SK-N-SH (cell line): Measurements from ENCODE around the gene GNG4.

ENCODE experiments used
- CHD2 ChIP-seq: fragments of 150-350 bp; IDR thresholded peaks from 2 replicates; pipeline ENCODE4 v1.6.1; 2018; ENCODE audit warnings: low read length; ENCODE audit not compliant: partially characterized antibody
- CTCF ChIP-seq: fragments of 200-600 bp; sonication (generic); IDR thresholded peaks from 2 replicates; pipeline ENCODE4 v1.6.1; 2017; ENCODE audit warnings: antibody characterized with exemption, mild to moderate bottlenecking, moderate library complexity
- EZH2phosphoT487 ChIP-seq: fragments of 200-600 bp; sonication (generic); IDR thresholded peaks from 2 replicates; pipeline ENCODE4 v1.6.1; 2017; ENCODE audit warnings: low read depth, mixed run types, mild to moderate bottlenecking, antibody characterized with exemption, moderate library complexity, borderline replicate concordance
- FOXJ3 ChIP-seq: sonication (generic); formaldehyde crosslinking; IDR thresholded peaks from 2 replicates; pipeline ENCODE4 v1.5.1; 2020; ENCODE audit warnings: mild to moderate bottlenecking, missing genetic modification reagents
- FOXM1 ChIP-seq: IDR thresholded peaks from 2 replicates; pipeline ENCODE4 v1.4.0; 2012; ENCODE audit warnings: low read depth, mild to moderate bottlenecking
- MEF2A ChIP-seq: IDR thresholded peaks from 2 replicates; pipeline ENCODE4 v1.4.0; 2012; ENCODE audit warnings: low read depth, borderline replicate concordance
- NFIC ChIP-seq: IDR thresholded peaks from 2 replicates; pipeline ENCODE4 v1.4.0; 2012; ENCODE audit warnings: borderline replicate concordance
- NRF1 ChIP-seq: IDR thresholded peaks from 2 replicates; pipeline ENCODE4 v1.6.1; 2012; ENCODE audit warnings: low read depth, mild to moderate bottlenecking, low read length
- POLR2AphosphoS5 ChIP-seq: IDR thresholded peaks from 2 replicates; pipeline ENCODE4 v1.6.1; 2012; ENCODE audit warnings: low read depth, low read length
- RAD21 ChIP-seq: IDR thresholded peaks from 2 replicates; pipeline ENCODE4 v1.6.1; 2012; ENCODE audit warnings: mild to moderate bottlenecking, low read length
- RCOR1 ChIP-seq: fragments of 150-350 bp; IDR thresholded peaks from 2 replicates; pipeline ENCODE4 v1.6.1; 2017; ENCODE audit warnings: antibody characterized with exemption, low read length
- SMC3 ChIP-seq: IDR thresholded peaks from 2 replicates; pipeline ENCODE4 v1.6.1; 2012; ENCODE audit warnings: low read depth, low read length, improper control_type of control experiment
- TAF1 ChIP-seq: IDR thresholded peaks from 2 replicates; pipeline ENCODE4 v1.6.1; 2012; ENCODE audit warnings: low read depth, mild to moderate bottlenecking, low read length, moderate library complexity, borderline replicate concordance
- USF2 ChIP-seq: fragments of 150-350 bp; IDR thresholded peaks from 2 replicates; pipeline ENCODE4 v1.6.1; 2017; ENCODE audit warnings: antibody characterized with exemption, low read length, low read depth, borderline replicate concordance

DNA sequence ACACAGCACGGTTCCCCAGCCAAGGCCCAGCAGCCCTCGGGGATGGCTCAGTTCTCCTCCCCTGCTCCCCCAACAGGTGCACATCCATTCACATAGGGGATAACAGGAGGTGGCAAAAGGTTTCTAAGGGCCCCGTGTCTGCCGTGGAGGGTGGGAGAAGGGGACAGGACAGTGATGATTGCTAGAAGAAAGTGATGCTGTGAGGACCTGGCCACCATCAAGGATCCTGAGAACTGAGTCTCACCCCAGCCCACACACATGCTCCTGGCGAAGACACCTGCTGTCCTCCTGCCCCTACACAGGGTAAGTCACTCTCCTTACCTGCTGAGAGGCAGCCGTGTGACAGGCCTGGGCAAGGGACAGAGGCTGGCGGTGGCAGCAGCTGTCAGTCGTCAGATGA, 54.5 kb downstream of the GNG4 start:
- TF ChIP-seq CTCF (no peak), TAF1 (no peak), SMC3 (no peak), EZH2phosphoT487 (no peak), MEF2A (no peak), RCOR1 (no peak), USF2 (no peak), NFIC (no peak), FOXJ3 (CRISPR knock-in tag) (no peak), NRF1 (no peak), RAD21 (no peak), POLR2AphosphoS5 (no peak), FOXM1 (no peak), CHD2 (no peak)
